Endothelial cell of umbilical vein (primary cell): ENCODE results near the gene TNIK. TPM values are rescaled to one million over a fixed set of nuclear protein-coding genes. Genes with fewer than 3 reads are reported as not detected.
A peak's percentile ranks its signal among the peaks of the same experiment; 100 is the strongest.

Experiments
- BruUV-seq: library from RNA; stranded (reverse); fragments of 400-500 nt; replicated peaks from 2 replicates; lab custom pipeline; 2021; lab: Mats Ljungman, UMichigan
- CTCF ChIA-PET: fragments of 300-600, 350-600 bp; sonication (Branson Sonifier 250); formaldehyde crosslinking; loops from one replicate; lab custom pipeline; 2021; ENCODE audit warnings: antibody characterized with exemption, inconsistent platforms; lab: Charles Lee
- POLR2A ChIA-PET: fragments of 300-600, 350-600 bp; sonication (Branson Sonifier 250); formaldehyde crosslinking; loops from one replicate; lab custom pipeline; 2021; ENCODE audit warnings: antibody characterized with exemption, inconsistent platforms; lab: Charles Lee
- DNase-seq: peaks from one replicate; pipeline ENCODE4 v3.0.0-alpha.2; 2011; ENCODE audit warnings: low read depth, low spot score
- FAIRE-seq: peaks from 2 replicates; lab custom pipeline; 2011; peaks lifted over from hg19 to GRCh38; lab: Jason Lieb, UNC
- H2AFZ ChIP-seq: 2 replicates; pipeline ENCODE4 v1.6.0; 2012; ENCODE audit warnings: low read depth, low read length, control low read depth, inconsistent platforms
- H3K27ac ChIP-seq: 2 replicates; pipeline ENCODE4 v1.5.1; 2011; ENCODE audit warnings: low read depth, mild to moderate bottlenecking, control low read depth, low read length, moderate library complexity; ENCODE audit not compliant: insufficient read depth
- H3K27me3 ChIP-seq, 2 experiments: 2 replicates each; pipeline versions ENCODE4 v1.6.0 to v1.6.1; 2011; ENCODE audit warnings: low read length in 2 of 2, mixed read lengths in 1 of 2; ENCODE audit not compliant: control insufficient read depth in 2 of 2, insufficient read depth in 2 of 2
- H3K36me3 ChIP-seq, 2 experiments: 2 replicates in 1 of 2; 3 replicates in 1 of 2; pipeline ENCODE4 v1.5.1; 2011; ENCODE audit warnings: low read length in 2 of 2, mild to moderate bottlenecking in 1 of 2, moderate library complexity in 1 of 2; ENCODE audit not compliant: control insufficient read depth in 2 of 2, insufficient read depth in 2 of 2; ENCODE audit errors: extremely low read depth in 1 of 2
- H3K4me1 ChIP-seq: 3 replicates; pipeline ENCODE4 v1.5.1; 2011; ENCODE audit warnings: mild to moderate bottlenecking, low read length; ENCODE audit not compliant: control insufficient read depth, insufficient read depth; ENCODE audit errors: extremely low read depth
- H3K4me2 ChIP-seq: 2 replicates; pipeline ENCODE4 v1.6.1; 2011; ENCODE audit warnings: low read length, control low read depth, mixed read lengths; ENCODE audit not compliant: insufficient read depth
- H3K4me3 ChIP-seq, 3 experiments: fragments of 200-600 bp in 1 of 3; sonication (generic), shearing (Covaris generic) in 1 of 3; replicated peaks in 1 of 3; 2 replicates each; pipeline ENCODE4 v1.5.1; 2011 to 2016; ENCODE audit warnings: control low read depth in 3 of 3, low read length in 3 of 3, mild to moderate bottlenecking in 2 of 3, inconsistent platforms in 1 of 3, low read depth in 1 of 3, moderate library complexity in 1 of 3; ENCODE audit not compliant: insufficient read depth in 1 of 3
- H3K79me2 ChIP-seq: 2 replicates; pipeline ENCODE4 v1.6.0; 2012; ENCODE audit warnings: low read length, inconsistent platforms; ENCODE audit not compliant: control insufficient read depth, insufficient read depth
- H3K9ac ChIP-seq: replicated peaks from 2 replicates; pipeline ENCODE3; 2011; ENCODE audit warnings: low read length, control low read depth; ENCODE audit not compliant: insufficient read depth; ENCODE audit errors: extremely low read depth
- H3K9me1 ChIP-seq: replicated peaks from 3 replicates; pipeline ENCODE4 v1.6.0; 2011; ENCODE audit warnings: mild to moderate bottlenecking, low read length; ENCODE audit not compliant: control insufficient read depth, insufficient read depth; ENCODE audit errors: extremely low read depth
- H3K9me3 ChIP-seq: replicated peaks from 2 replicates; pipeline ENCODE4 v1.5.1; 2012; ENCODE audit warnings: low read length, inconsistent platforms; ENCODE audit not compliant: control insufficient read depth, insufficient read depth
- H4K20me1 ChIP-seq: replicated peaks from 2 replicates; pipeline ENCODE3; 2011; ENCODE audit warnings: mild to moderate bottlenecking, low read length; ENCODE audit not compliant: control insufficient read depth, insufficient read depth; ENCODE audit errors: extremely low read depth
- FOS ChIP-seq: IDR thresholded peaks from 2 replicates; pipeline ENCODE4 v1.6.1; 2011; ENCODE audit warnings: mild to moderate bottlenecking, low read length, moderate library complexity, borderline replicate concordance; ENCODE audit not compliant: insufficient read depth
- GATA2 ChIP-seq: IDR thresholded peaks from 2 replicates; pipeline ENCODE4 v1.7.0; 2011; ENCODE audit warnings: low read depth, mild to moderate bottlenecking, moderate library complexity, mixed read lengths, low read length; ENCODE audit not compliant: insufficient read length, insufficient read depth
- JUN ChIP-seq: IDR thresholded peaks from 2 replicates; pipeline ENCODE4 v1.6.1; 2011; ENCODE audit warnings: borderline replicate concordance, low read depth; ENCODE audit not compliant: insufficient read length, insufficient read depth
- POLR2A ChIP-seq: IDR thresholded peaks from 2 replicates; pipeline ENCODE4 v1.6.1; 2012; ENCODE audit warnings: low read depth, mild to moderate bottlenecking, control low read depth, low read length
- POLR2AphosphoS5 ChIP-seq: IDR thresholded peaks from 2 replicates; pipeline ENCODE4 v1.6.1; 2012; ENCODE audit warnings: low read depth, mild to moderate bottlenecking, control low read depth, low read length, moderate library complexity; ENCODE audit not compliant: insufficient read depth
- dilution Hi-C: fragments of 300-500 bp; cut with MboI; formaldehyde crosslinking; loops from one replicate; pipeline ENCODE4 v1.15.0; 2019; ENCODE audit warnings: low sequenced_read_pairs; ENCODE audit not compliant: extremely low pct_ligation_motif_present
- intact Hi-C: fragments of 100-400 bp; cut with micrococcal nuclease; formaldehyde crosslinking; loops from one replicate; pipeline ENCODE4 v1.10.0; 2022
- polyA plus RNA-seq, 4 experiments: library from polyadenylated mRNA; depleted of rRNA in 3 of 4; stranded (reverse) in 3 of 4; unstranded in 1 of 4; fragments of >200 nt; gene quantifications; 2 replicates each; pipeline versions ENCODE4 v1.2.1 to v1.2.3, GENCODE V29; 2011 to 2012; ENCODE audit warnings: missing spikeins in 1 of 4
- total RNA-seq: library from RNA; stranded (reverse); gene quantifications from 2 replicates; pipeline ENCODE4 v1.2.3, GENCODE V29; 2021
- TF ChIP-seq, protein P1 (sequence below): IDR thresholded peaks from 2 replicates; pipeline ENCODE4 v1.6.1; 2011; ENCODE audit not compliant: insufficient read depth, insufficient read length
- TF ChIP-seq, protein P2 (sequence below), 2 donors: IDR thresholded peaks; 1 replicate in 1 of 2; 2 replicates in 1 of 2; pipeline ENCODE4 v1.5.1; 2011; ENCODE audit warnings: low read length in 2 of 2, mild to moderate bottlenecking in 2 of 2, moderate library complexity in 2 of 2, control low read depth in 1 of 2, inconsistent platforms in 1 of 2, low read depth in 1 of 2; ENCODE audit not compliant: insufficient read depth in 1 of 2; ENCODE audit errors: extremely low read depth in 1 of 2

TNIK gene
- total and polyA plus RNA-seq, 2 donors (not counting 3 experiments of a cell fraction or from before 2014, with no cell fraction given), result 10.9 to 39.7 TPM

DNA sequence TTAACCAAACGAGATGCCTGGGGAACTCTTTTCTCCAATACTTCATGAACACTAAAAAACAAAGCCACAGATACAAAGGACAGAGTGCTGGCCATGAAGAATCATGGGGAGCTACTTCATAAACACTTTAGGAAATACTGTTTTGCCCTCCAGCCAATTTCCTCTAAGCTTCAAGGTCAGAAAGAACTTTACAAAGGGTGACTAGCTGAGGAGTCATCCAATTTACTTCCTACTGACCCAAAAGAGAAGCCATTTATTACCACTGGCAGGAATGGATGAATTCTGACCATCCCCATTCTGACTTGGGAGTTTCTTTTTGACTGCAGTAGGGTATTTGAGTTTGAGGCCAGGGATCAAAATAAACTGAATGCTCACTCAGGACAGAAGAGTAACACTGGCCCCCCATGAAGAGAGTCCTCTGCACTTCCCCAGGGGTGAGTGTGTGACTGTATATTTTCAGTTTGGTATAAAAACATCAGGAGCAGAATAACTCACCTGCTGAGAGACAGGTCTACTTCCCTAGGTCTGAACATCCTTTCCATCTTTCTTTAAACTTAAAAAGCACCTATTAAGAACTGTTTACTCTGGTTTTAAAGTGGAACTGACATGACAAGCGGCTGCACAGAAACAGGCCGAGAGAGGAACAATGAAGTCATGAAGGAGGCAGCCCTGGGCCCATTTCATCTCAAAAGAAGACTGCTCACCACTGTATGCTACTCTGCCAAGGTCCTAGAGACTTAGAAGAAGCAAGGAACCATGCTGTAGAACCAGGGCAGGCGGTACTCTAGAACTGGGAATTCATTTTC, 203.6 kb downstream of the TNIK start:
- DNase-seq, result peak; percentile 43
- peaks cover 3% of the 10 kb centered on the region for H3K79me2 ChIP-seq
- dilution Hi-C loops, result no loop called here
- H3K9ac ChIP-seq, result no peak overlapping the region
- H3K27ac ChIP-seq, result no peak overlapping the region
- no peaks in the 10 kb centered on the region for H3K36me3 ChIP-seq
- no peak overlapping the region for H3K4me3 ChIP-seq
- no peak for FAIRE-seq
- no peaks in the 10 kb centered on the region for H3K9me3 ChIP-seq
- peaks cover 30% of the 10 kb centered on the region for H3K4me1 ChIP-seq
- TF ChIP-seq, protein P1, sequence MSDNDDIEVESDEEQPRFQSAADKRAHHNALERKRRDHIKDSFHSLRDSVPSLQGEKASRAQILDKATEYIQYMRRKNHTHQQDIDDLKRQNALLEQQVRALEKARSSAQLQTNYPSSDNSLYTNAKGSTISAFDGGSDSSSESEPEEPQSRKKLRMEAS, result no peak
- TF ChIP-seq FOS (peak; percentile 76), GATA2 (no peak), POLR2A (no peak), POLR2AphosphoS5 (peak; percentile 26), JUN (no peak)
- TF ChIP-seq, protein P2, sequence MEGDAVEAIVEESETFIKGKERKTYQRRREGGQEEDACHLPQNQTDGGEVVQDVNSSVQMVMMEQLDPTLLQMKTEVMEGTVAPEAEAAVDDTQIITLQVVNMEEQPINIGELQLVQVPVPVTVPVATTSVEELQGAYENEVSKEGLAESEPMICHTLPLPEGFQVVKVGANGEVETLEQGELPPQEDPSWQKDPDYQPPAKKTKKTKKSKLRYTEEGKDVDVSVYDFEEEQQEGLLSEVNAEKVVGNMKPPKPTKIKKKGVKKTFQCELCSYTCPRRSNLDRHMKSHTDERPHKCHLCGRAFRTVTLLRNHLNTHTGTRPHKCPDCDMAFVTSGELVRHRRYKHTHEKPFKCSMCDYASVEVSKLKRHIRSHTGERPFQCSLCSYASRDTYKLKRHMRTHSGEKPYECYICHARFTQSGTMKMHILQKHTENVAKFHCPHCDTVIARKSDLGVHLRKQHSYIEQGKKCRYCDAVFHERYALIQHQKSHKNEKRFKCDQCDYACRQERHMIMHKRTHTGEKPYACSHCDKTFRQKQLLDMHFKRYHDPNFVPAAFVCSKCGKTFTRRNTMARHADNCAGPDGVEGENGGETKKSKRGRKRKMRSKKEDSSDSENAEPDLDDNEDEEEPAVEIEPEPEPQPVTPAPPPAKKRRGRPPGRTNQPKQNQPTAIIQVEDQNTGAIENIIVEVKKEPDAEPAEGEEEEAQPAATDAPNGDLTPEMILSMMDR (IDR thresholded peaks at IDR 0.05; ENCODE audit: extremely low read depth in 1 of 2, insufficient read depth in 1 of 2, low read depth in 1 of 2, low read length in 2 of 2), result no peak
- no peaks in the 10 kb centered on the region for H4K20me1 ChIP-seq
- H3K27me3 ChIP-seq, result no peaks in the 10 kb centered on the region
- no TSS peak for BruUV-seq
- no peak overlapping the region for H2AFZ ChIP-seq
- CTCF ChIA-PET, result interaction anchor here (1.0 to 1.5 kb wide), 3 partner anchors 70 to 204 kb away, joined by 3 to 5 read pairs (median 4); partner anchors contain the start of gene TNIK
- POLR2A ChIA-PET, result no interaction called here
- H3K4me2 ChIP-seq, result peak overlapping the region; percentile 41
- no peaks in the 10 kb centered on the region for H3K9me1 ChIP-seq
- intact Hi-C loops, result no loop called here
